ENCODE data around the gene CRYBB2. TPM values are rescaled to one million over a fixed set of nuclear protein-coding genes. Genes with fewer than 3 reads are reported as not detected.

The CRYBB2 gene
- total and polyA plus RNA-seq, 4 donors: 0.08 to 0.65 (median 0.31) TPM; not detected in 1

GRCh38 chr22:25196326-25196725 lies 23.1 kb upstream of the CRYBB2 start:
- ATAC-seq (ENCODE audit: insufficient read depth, low FRiP score) (no peak), DNase-seq (no peak)
- peaks cover 0 to 25% (median 0%) of the 10 kb centered on the region in 4 donors for H3K36me3 ChIP-seq (ENCODE audit: control insufficient read depth in 4 of 4, insufficient read depth in 4 of 4, low read length in 4 of 4)
- TF ChIP-seq CTCF (IDR thresholded peaks at IDR 0.05; ENCODE audit: control extremely low read depth, extremely low read depth): no peak
- H3K4me3 ChIP-seq: no peak overlapping the region
- H3K27me3 ChIP-seq (ENCODE audit: control insufficient read depth in 3 of 3, insufficient read depth in 3 of 3, low read length in 2 of 3): no peaks in the 10 kb centered on the region
- H3K9ac ChIP-seq (ENCODE audit: insufficient read depth in 1 of 2, low read length in 2 of 2): no peak overlapping the region
- no peaks in the 10 kb centered on the region for H3K4me1 ChIP-seq (ENCODE audit: control insufficient read depth in 5 of 5, insufficient read depth in 5 of 5, low read length in 5 of 5)
- no peaks in the 10 kb centered on the region for H3K9me3 ChIP-seq (ENCODE audit: control insufficient read depth in 4 of 4, insufficient read depth in 3 of 4, low read length in 3 of 4)
- H3K27ac ChIP-seq (ENCODE audit: low read depth in 1 of 2, low read length in 1 of 2): no peak overlapping the region
- WGBS, 2 donors: 93% methylated on average over 5 of the region's 5 CpGs

GRCh38 chr22:25197340-25197739 lies 22.1 kb upstream of the CRYBB2 start:
- ATAC-seq (ENCODE audit: insufficient read depth, low FRiP score) (no peak), DNase-seq (no peak)
- no peak overlapping the region for H3K4me3 ChIP-seq
- H3K36me3 ChIP-seq (ENCODE audit: control insufficient read depth in 4 of 4, insufficient read depth in 4 of 4, low read length in 4 of 4): peaks cover 0 to 19% (median 0%) of the 10 kb centered on the region in 4 donors
- no peaks in the 10 kb centered on the region for H3K27me3 ChIP-seq (ENCODE audit: control insufficient read depth in 3 of 3, insufficient read depth in 3 of 3, low read length in 2 of 3)
- no peaks in the 10 kb centered on the region for H3K9me3 ChIP-seq (ENCODE audit: control insufficient read depth in 4 of 4, insufficient read depth in 3 of 4, low read length in 3 of 4)
- WGBS, 2 donors: 94 to 99% methylated on average over 4 of the region's 4 CpGs
- no peak overlapping the region for H3K9ac ChIP-seq (ENCODE audit: insufficient read depth in 1 of 2, low read length in 2 of 2)
- TF ChIP-seq CTCF (IDR thresholded peaks at IDR 0.05; ENCODE audit: control extremely low read depth, extremely low read depth): no peak
- H3K27ac ChIP-seq (ENCODE audit: low read depth in 1 of 2, low read length in 1 of 2): no peak overlapping the region
- H3K4me1 ChIP-seq (ENCODE audit: control insufficient read depth in 5 of 5, insufficient read depth in 5 of 5, low read length in 5 of 5): no peaks in the 10 kb centered on the region

- ATAC-seq (ENCODE audit: insufficient read depth, low FRiP score) (no peak), DNase-seq (no peak)
- no peaks in the 10 kb centered on the region for H3K4me1 ChIP-seq (ENCODE audit: control insufficient read depth in 5 of 5, insufficient read depth in 5 of 5, low read length in 5 of 5)
- no peaks in the 10 kb centered on the region for H3K27me3 ChIP-seq (ENCODE audit: control insufficient read depth in 3 of 3, insufficient read depth in 3 of 3, low read length in 2 of 3)
- H3K4me3 ChIP-seq: no peak within 1 kb of the TSS
- H3K27ac ChIP-seq (ENCODE audit: low read depth in 1 of 2, low read length in 1 of 2): no peak within 1 kb of the TSS
- H3K9ac ChIP-seq (ENCODE audit: insufficient read depth in 1 of 2, low read length in 2 of 2): no peak within 1 kb of the TSS
- WGBS, 2 donors: 81 to 88% methylated on average over 17 of the region's 17 CpGs
- no peak for TF ChIP-seq CTCF (IDR thresholded peaks at IDR 0.05; ENCODE audit: control extremely low read depth, extremely low read depth)
- no peaks in the 10 kb centered on the region for H3K9me3 ChIP-seq (ENCODE audit: control insufficient read depth in 4 of 4, insufficient read depth in 3 of 4, low read length in 3 of 4)
- H3K36me3 ChIP-seq (ENCODE audit: control insufficient read depth in 4 of 4, insufficient read depth in 4 of 4, low read length in 4 of 4): peaks cover 0 to 17% (median 0%) of the 10 kb centered on the region in 4 donors
These were observed 19.5 kb upstream of the CRYBB2 start, which contains the start of gene CRYBB3 for GRCh38 chr22:25199731-25200520. CRYBB3 (plus strand) TSS chr22:25199858; CDS start chr22:25201397, 1,539 bp downstream.

Measured in lung (tissue), 12 donors.